ENCODE results near the gene MICAL3.
"Not testable (repeated sequence)": the region's sequence is repeated elsewhere in the genome, so short reads cannot be mapped to it uniquely, and the experiment has no call there.

MICAL3 gene

GRCh38 chr22:18060646-18061620, 36.6 kb upstream of the MICAL3 start:
- no peak for DNase-seq (ENCODE audit: low read depth in 2 of 3, low spot score in 1 of 3)

- DNase-seq (ENCODE audit: low read depth in 2 of 3, low spot score in 1 of 3), result no peak
These were observed 35.6 kb upstream of the MICAL3 start for GRCh38 chr22:18059991-18060390.

GRCh38 chr22:18059473-18059872, 35.1 kb upstream of the MICAL3 start:
- DNase-seq (ENCODE audit: low read depth in 2 of 3, low spot score in 1 of 3), result no peak

GRCh38 chr22:18059094-18059417, 34.7 kb upstream of the MICAL3 start:
- DNase-seq (ENCODE audit: low read depth in 2 of 3, low spot score in 1 of 3), result no peak

- DNase-seq (ENCODE audit: low read depth in 2 of 3, low spot score in 1 of 3), result no peak
These were observed 34.2 kb upstream of the MICAL3 start for GRCh38 chr22:18058371-18059093.

- DNase-seq (ENCODE audit: low read depth in 2 of 3, low spot score in 1 of 3), result no peak
These were observed 33.3 kb upstream of the MICAL3 start for GRCh38 chr22:18057568-18058209.

GRCh38 chr22:18056807-18057474, 32.6 kb upstream of the MICAL3 start:
- DNase-seq (ENCODE audit: low read depth in 2 of 3, low spot score in 1 of 3), result no peak

GRCh38 chr22:18056161-18056666, 31.9 kb upstream of the MICAL3 start:
- DNase-seq (ENCODE audit: low read depth in 2 of 3, low spot score in 1 of 3), result no peak

GRCh38 chr22:18055619-18056160, 31.3 kb upstream of the MICAL3 start:
- no peak for DNase-seq (ENCODE audit: low read depth in 2 of 3, low spot score in 1 of 3)

GRCh38 chr22:18053216-18053946, 29.0 kb upstream of the MICAL3 start:
- DNase-seq (ENCODE audit: low read depth in 2 of 3, low spot score in 1 of 3), result not testable (repeated sequence)

- DNase-seq (ENCODE audit: low read depth in 2 of 3, low spot score in 1 of 3), result not testable (repeated sequence)
These were observed 26.8 kb upstream of the MICAL3 start for GRCh38 chr22:18051113-18051512.

- DNase-seq (ENCODE audit: low read depth in 2 of 3, low spot score in 1 of 3), result no peak
These were observed 25.7 kb upstream of the MICAL3 start for GRCh38 chr22:18050065-18050464.

- DNase-seq (ENCODE audit: low read depth in 2 of 3, low spot score in 1 of 3), result no peak
These were observed 24.1 kb upstream of the MICAL3 start for GRCh38 chr22:18048441-18048898.

GRCh38 chr22:18048041-18048440, 23.7 kb upstream of the MICAL3 start:
- DNase-seq (ENCODE audit: low read depth in 2 of 3, low spot score in 1 of 3), result no peak

- DNase-seq (ENCODE audit: low read depth in 2 of 3, low spot score in 1 of 3), result no peak
These were observed 21.4 kb upstream of the MICAL3 start for GRCh38 chr22:18045794-18046193.

GRCh38 chr22:18044548-18045271, 20.3 kb upstream of the MICAL3 start:
- DNase-seq (ENCODE audit: low read depth in 2 of 3, low spot score in 1 of 3), result no peak

- DNase-seq (ENCODE audit: low read depth in 2 of 3, low spot score in 1 of 3), result no peak
These were observed 18.3 kb upstream of the MICAL3 start for GRCh38 chr22:18042685-18043084.

- DNase-seq (ENCODE audit: low read depth in 2 of 3, low spot score in 1 of 3), result not testable (repeated sequence)
These were observed 16.5 kb upstream of the MICAL3 start for GRCh38 chr22:18040898-18041297.

GRCh38 chr22:18035751-18036150, 11.4 kb upstream of the MICAL3 start:
- DNase-seq (ENCODE audit: low read depth in 2 of 3, low spot score in 1 of 3), result no peak

Data from stimulated activated CD4-positive, alpha-beta T cell treated with anti-CD3 and anti-CD28 coated beads, Interleukin-12 subunit alpha, Interleukin-12 subunit beta, amount 100 ng/mL, for 48 hours (primary cell).